Effector memory CD8-positive, alpha-beta T cell (primary cell): ENCODE measurements around the gene UNC119.
A peak's percentile ranks its signal among the peaks of the same experiment; 100 is the strongest.

ENCODE experiments used
- ATAC-seq: fragments of 150-1000 bp; cut with Tn5 transposase; replicated peaks from 2 replicates; pipeline ENCODE4 v1.10.0; 2021; ENCODE audit warnings: mild to moderate bottlenecking, moderate library complexity
- DNase-seq, 3 experiments: peaks; one replicate each; pipeline ENCODE4 v3.0.0; 2021
- H3K27ac Mint-ChIP-seq, 2 donors: one replicate each; pipeline ENCODE4 v1.8.0; 2022; ENCODE audit warnings: mild to moderate bottlenecking in 2 of 2, mixed read lengths in 2 of 2, moderate library complexity in 2 of 2
- H3K27me3 Mint-ChIP-seq, 2 donors: one replicate each; pipeline ENCODE4 v1.8.0; 2022; ENCODE audit warnings: mixed read lengths in 2 of 2
- H3K36me3 Mint-ChIP-seq: one replicate; pipeline ENCODE4 v1.8.0; 2022; ENCODE audit warnings: mild to moderate bottlenecking, moderate library complexity, mixed read lengths; ENCODE audit not compliant: insufficient read depth
- H3K4me1 Mint-ChIP-seq, 2 donors: one replicate each; pipeline ENCODE4 v1.8.0; 2022; ENCODE audit warnings: low read depth in 2 of 2, mixed read lengths in 2 of 2
- H3K4me3 Mint-ChIP-seq, 2 donors: one replicate each; pipeline ENCODE4 v1.8.0; 2022; ENCODE audit warnings: mild to moderate bottlenecking in 2 of 2, mixed read lengths in 2 of 2, moderate library complexity in 2 of 2
- H3K9me3 Mint-ChIP-seq, 2 donors: one replicate each; pipeline ENCODE4 v1.8.0; 2022; ENCODE audit warnings: mixed read lengths in 2 of 2
- total RNA-seq, 9 experiments: gene quantifications; one replicate each; lab custom pipeline; 2026; lab: John Stamatoyannopoulos, UW

Gene UNC119
- 26.1 to 77.3 (median 37.8) reads per million in 9 experiments for total RNA-seq

DNA sequence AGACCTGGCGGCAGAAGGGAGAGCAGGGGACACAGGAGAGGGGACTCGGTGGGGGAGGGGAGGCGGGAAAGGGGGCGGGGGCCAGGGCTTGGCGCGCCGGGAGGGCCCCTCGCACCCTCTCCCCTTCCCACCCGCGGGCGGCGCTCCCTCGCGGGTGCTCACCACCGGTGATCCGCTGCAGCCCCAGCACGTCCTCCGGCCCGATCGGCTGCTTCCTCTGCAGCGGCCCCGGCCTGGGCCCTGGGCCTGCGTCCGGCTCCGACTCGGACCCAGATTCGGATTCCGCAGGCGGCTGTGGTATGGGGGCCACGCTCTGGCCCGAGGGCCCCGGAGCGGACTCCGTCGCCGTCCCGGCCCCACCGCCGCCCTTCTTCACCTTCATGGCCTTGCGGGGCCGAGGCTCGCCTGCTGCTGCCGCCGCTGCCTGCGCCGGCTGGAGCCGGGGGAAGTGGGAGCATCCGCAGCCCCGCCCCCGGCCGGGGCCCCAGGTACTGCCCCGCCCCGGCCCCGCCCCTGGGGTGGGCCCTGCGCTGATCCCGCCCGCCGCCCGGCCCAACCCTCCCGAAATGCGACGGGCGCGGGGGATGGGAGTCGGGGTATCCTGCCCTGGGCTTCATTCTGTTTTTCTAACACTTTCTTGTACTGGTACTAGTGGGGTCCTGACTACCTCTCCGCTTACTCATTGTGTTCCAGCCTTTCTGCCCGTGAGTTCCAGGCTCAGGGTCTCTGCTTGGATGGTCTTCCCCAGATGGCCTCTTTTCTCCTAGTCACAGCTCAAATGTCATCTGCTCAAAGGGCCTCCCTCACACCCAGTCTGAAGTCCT, at the start of gene UNC119:
TSS of gene UNC119 (minus strand) at position 449 of the 824 bp plus-strand sequence. CDS start at position 382, 67 bp downstream.
- peak; percentile 59 to 69 (median 67) for DNase-seq
- no peaks in the 10 kb centered on the region for H3K27me3 Mint-ChIP-seq
- ATAC-seq, result peak; percentile 73
- H3K36me3 Mint-ChIP-seq, result peaks cover 27% of the 10 kb centered on the region
- peak within 1 kb of the TSS; percentile 92 to 95 for H3K27ac Mint-ChIP-seq
- peak within 1 kb of the TSS; percentile 95 to 97 for H3K4me3 Mint-ChIP-seq
- H3K9me3 Mint-ChIP-seq, result no peaks in the 10 kb centered on the region
- peaks cover 47 to 48% of the 10 kb centered on the region in 2 donors for H3K4me1 Mint-ChIP-seq

DNA sequence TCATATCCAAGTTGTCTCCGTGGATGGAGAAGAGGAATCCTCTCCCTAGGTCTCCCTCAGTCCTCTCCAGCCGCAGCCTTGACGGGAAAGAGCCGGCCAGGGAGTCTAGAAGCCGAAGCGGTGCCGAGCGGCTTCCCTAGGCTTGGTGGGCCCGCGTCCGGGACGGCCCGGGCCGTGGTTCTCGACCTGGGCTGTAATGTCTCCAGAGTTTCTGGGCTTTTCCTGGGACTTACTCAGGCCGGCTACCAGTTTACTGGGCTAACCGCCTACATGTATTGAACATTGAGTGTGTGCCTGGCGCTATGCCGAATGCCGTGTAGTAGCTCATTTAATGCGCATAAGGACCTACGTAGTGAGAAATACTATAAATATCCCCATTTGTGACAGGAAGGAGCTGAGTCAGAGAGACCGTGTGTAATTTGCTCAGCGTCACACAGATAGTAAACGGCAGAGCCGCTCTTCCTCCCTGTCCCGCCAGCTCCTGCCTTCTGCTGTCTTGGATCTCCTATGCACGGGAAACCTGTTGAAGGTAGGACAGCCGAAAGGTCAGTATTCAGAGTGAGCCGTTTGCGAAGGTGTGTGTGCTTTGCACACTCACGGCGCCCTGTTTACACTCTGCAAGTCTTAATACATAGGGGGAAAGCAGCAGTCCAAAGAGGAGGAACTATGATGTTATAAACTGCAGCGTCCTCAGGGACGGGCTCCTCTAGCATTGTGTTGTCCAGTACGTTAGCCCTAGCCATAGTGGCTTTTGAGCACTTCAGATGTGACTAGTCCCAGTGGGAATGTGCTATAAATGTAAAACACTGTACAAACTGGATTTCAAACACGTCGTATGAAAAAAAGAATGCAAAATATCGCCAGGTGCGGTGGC, 47.1 kb upstream of the UNC119 start:
- ATAC-seq (peak; percentile 61), DNase-seq (peak in 2 of 3 experiments; percentile 49 to 64)
- Mint-ChIP-seq H3K4me3 (peak overlapping the region; percentile 88 to 93), H3K4me1 (peaks cover 22 to 23% of the 10 kb centered on the region in 2 donors), H3K36me3 (peaks cover 16% of the 10 kb centered on the region), H3K27me3 (no peaks in the 10 kb centered on the region), H3K27ac (peak overlapping the region; percentile 96), H3K9me3 (no peaks in the 10 kb centered on the region)

DNA sequence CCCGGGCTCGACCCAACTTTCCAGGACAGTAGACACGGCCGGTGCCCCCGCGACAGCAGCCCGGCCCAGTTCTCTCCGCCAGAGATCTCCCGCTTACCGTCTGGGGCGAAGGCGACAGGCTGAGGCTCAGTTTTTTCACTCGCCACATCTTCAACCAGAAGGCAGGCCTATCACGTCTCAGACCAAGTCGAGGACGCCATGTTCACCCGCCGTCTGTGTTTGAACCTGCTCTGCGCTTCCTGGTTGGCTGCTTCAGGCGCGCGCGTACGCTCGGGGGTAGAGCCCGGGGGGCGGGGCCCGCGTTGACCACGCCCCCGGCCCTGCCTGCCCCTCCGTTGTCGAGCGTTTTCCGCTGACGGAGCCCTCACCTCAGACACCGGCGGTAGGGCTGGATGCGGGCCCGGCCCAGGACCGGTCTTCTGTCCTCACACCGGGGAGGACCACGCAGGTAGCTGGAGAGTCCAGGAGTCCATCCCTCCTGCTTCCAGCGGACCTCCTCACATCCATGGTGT, 46.4 kb upstream of the UNC119 start, which contains the start of gene SPAG5:
TSS of gene SPAG5 (minus strand) at position 227 of the 512 bp plus-strand sequence. CDS start at position 148, 79 bp downstream.
- Mint-ChIP-seq H3K4me1 (peaks cover 22 to 23% of the 10 kb centered on the region in 2 donors), H3K36me3 (peaks cover 14% of the 10 kb centered on the region), H3K27ac (peak within 1 kb of the TSS; percentile 96), H3K27me3 (no peaks in the 10 kb centered on the region), H3K4me3 (peak within 1 kb of the TSS; percentile 88 to 93), H3K9me3 (no peaks in the 10 kb centered on the region)
- ATAC-seq (peak; percentile 91), DNase-seq (peak; percentile 90 to 96 (median 92))

DNA sequence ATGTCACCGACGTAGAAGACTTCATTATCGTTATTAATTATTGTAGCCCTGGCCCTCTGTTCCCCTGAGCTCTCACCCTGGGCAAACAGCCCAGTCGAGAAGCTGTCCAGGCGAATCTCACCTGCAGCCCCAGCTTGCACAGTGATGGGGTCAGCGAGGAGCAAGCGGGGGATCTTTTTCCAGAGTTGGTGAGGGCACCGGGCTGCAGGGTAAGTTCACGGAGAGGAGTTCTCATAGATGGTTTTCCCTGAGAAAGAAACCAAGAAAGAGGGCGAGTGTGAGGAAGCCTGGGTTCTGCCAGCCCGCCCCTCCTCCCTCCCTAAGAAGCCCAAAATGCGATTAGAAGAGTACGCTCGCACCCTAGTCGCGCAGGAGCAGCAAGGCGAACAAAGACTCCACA, 46.0 kb upstream of the UNC119 start:
- peak overlapping the region; percentile 96 for H3K27ac Mint-ChIP-seq
- no peaks in the 10 kb centered on the region for H3K27me3 Mint-ChIP-seq
- no peak for ATAC-seq
- DNase-seq, result no peak
- peaks cover 22 to 23% of the 10 kb centered on the region in 2 donors for H3K4me1 Mint-ChIP-seq
- peak overlapping the region; percentile 88 to 93 for H3K4me3 Mint-ChIP-seq
- H3K9me3 Mint-ChIP-seq, result no peaks in the 10 kb centered on the region
- H3K36me3 Mint-ChIP-seq, result peaks cover 14% of the 10 kb centered on the region

DNA sequence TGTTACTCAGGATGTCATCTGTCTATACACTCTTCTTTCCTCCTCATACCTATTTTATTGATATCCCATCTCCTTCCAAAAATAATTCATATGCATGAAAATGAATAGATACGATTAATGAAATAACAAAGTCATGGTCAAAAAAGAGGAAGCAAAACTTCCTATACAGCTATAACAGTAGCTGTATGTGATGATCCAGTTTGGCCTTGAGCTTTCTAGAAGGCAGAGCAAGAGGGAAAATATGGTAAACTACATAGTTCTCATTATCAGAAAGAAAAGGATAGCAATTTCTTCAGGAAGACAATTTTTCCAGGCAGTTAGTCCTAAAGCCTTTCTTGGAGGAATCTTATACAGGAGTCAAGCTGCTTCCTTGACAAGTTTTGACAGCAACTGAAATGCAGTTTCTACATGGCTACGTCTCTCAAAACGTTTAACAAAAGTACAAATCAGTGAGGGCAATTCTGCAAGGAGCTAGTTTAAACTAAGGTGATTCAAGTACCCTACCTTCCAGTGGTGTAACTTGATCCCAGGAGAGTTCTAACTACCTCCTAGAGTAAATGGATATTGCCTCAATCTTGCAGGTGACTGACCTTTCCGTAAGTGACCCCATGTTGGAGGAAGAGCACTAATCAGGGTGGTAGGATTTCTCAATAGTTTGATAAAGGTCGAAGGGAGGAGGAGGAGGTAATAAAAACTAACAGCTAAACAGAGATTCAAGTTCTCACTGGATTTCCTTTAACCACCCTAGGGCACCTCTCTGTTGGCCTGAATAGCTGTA, 45.4 kb upstream of the UNC119 start:
- no peak for ATAC-seq
- Mint-ChIP-seq H3K27me3 (no peaks in the 10 kb centered on the region), H3K27ac (peak overlapping the region; percentile 96), H3K36me3 (peaks cover 14% of the 10 kb centered on the region), H3K4me3 (peak overlapping the region; percentile 88 to 93), H3K9me3 (no peaks in the 10 kb centered on the region), H3K4me1 (peaks cover 22 to 23% of the 10 kb centered on the region in 2 donors)
- no peak for DNase-seq

DNA sequence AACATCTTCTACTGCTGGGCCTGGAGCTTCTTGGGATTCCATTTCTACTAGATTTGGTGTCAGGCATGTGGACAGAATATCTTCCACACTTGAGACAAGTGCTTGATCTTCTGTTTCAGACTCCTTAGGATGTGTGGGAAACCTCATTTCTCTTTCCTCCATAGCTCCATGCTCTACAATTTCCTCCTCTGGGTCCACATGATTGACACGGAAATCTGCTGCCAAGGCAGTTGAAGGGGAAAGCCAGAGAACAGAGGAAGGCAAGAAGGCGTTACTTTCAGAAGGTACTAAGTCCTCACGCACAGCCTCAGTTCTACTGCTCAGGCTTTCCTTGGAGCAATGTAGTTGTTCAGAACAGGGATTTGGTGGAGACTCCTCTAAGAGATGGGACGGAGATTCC, 39.8 kb upstream of the UNC119 start:
- no peaks in the 10 kb centered on the region for H3K4me1 Mint-ChIP-seq
- no peaks in the 10 kb centered on the region for H3K36me3 Mint-ChIP-seq
- no peak overlapping the region for H3K27ac Mint-ChIP-seq
- ATAC-seq (no peak), DNase-seq (no peak)
- H3K4me3 Mint-ChIP-seq, result no peak overlapping the region
- H3K27me3 Mint-ChIP-seq, result no peaks in the 10 kb centered on the region
- no peaks in the 10 kb centered on the region for H3K9me3 Mint-ChIP-seq

DNA sequence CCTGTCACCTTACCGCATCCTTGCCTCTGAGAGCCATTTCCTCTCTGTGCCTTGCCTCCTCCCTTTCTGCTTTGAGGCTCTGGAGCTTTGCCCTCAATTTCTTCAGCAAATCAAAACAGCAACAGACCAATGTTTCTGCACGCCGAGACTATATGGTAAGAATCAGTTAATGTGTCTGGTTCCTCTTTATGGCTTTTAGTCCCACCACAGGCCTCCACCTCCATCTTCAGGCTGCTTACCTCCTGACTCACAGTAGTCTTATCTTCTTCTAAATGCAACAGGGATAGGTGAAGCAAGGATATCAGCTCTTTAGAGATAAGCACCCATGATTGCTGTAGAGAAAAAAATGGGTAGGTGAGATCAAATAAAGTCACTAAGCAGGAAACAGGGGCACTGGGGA, 33.4 kb upstream of the UNC119 start:
- Mint-ChIP-seq H3K27ac (no peak overlapping the region), H3K4me1 (no peaks in the 10 kb centered on the region), H3K9me3 (no peaks in the 10 kb centered on the region), H3K27me3 (no peaks in the 10 kb centered on the region), H3K36me3 (no peaks in the 10 kb centered on the region), H3K4me3 (no peak overlapping the region)
- DNase-seq (no peak), ATAC-seq (no peak)

DNA sequence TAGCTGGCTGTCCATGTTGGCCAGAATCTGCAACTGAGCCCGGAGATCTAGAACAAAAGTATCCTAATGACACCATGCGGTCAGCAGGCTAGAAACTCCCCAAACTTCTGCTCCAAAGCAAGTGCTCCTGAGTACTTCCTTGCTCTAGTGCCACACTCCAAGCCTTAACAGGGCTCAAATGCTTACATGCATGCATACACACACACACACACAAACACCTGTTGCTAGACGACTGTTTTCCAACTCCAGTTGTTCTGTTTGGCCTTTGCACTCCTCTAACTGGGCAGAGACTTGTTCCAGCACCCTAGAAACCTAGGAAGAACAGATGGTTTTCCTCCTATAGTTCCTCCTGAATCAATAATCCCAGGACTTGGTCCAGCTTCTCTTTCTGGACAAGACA, 32.0 kb upstream of the UNC119 start:
- Mint-ChIP-seq H3K9me3 (no peaks in the 10 kb centered on the region), H3K36me3 (no peaks in the 10 kb centered on the region), H3K27ac (no peak overlapping the region), H3K27me3 (no peaks in the 10 kb centered on the region), H3K4me3 (no peak overlapping the region), H3K4me1 (no peaks in the 10 kb centered on the region)
- ATAC-seq (no peak), DNase-seq (no peak)

DNA sequence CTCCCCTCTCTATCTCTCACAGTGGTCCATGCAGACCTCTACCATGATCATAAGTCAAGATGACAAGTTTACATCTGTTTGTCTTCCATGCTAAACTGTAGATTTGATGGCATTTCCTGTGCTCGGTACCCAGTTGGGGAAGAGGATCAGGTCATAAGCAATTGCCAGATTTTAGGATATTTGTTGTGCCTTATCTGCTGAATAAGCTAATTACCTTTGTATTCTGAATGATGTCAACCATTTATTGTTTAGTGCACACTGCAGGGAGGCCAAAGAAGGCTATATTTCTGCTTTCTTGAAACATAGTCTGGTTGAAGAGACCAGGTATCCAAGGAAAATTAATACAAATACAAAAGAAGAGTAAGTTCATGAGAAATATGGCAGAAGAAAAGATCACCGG, 30.1 kb upstream of the UNC119 start:
- no peaks in the 10 kb centered on the region for H3K27me3 Mint-ChIP-seq
- no peak overlapping the region for H3K27ac Mint-ChIP-seq
- no peaks in the 10 kb centered on the region for H3K4me1 Mint-ChIP-seq
- H3K4me3 Mint-ChIP-seq, result no peak overlapping the region
- no peaks in the 10 kb centered on the region for H3K36me3 Mint-ChIP-seq
- H3K9me3 Mint-ChIP-seq, result no peaks in the 10 kb centered on the region
- DNase-seq, result no peak
- ATAC-seq, result no peak

DNA sequence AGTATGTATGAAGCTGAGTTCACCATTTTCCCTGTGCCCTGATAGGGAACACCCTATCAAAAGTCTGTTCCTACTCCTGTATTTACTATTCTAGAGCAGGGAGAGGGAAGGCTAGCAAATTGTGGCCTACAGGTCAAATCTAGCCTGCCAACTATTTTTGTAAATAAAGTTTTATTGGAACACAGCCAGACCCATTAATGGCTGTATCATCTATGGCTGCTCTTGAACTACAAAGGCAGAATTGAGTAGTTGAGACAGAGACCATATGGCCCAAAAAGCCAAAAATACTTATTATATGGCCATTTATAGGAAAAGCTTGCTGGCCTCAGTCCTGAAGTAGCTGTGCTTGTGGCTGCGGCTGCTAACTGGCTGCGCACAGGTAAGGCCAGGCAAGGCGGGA, 28.5 kb upstream of the UNC119 start:
- Mint-ChIP-seq H3K9me3 (no peaks in the 10 kb centered on the region), H3K36me3 (peaks cover 4% of the 10 kb centered on the region), H3K27ac (no peak overlapping the region), H3K4me1 (peaks cover 12% of the 10 kb centered on the region in 2 donors), H3K4me3 (no peak overlapping the region), H3K27me3 (no peaks in the 10 kb centered on the region)
- ATAC-seq (no peak), DNase-seq (no peak)

DNA sequence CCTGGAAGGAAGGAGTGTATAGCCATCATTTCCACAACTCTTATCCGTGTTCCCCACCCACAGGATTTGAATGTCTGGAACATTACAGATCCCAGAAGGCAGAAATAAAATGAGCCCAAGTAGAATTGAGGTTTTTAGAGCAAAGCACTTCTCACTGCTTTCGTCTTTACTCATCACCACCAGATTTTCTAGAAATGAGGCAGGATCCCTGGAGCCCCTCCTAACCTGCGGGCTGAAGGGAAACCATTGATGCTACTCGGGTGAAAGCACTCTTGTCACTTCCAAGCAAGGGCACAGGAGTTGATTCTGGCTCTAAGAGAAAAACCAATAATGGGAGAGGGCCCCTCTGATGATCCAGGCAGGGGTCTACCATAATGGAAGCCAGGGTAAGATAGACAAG, 27.1 kb upstream of the UNC119 start:
- H3K9me3 Mint-ChIP-seq, result no peaks in the 10 kb centered on the region
- ATAC-seq (no peak), DNase-seq (no peak)
- no peak overlapping the region for H3K27ac Mint-ChIP-seq
- H3K4me3 Mint-ChIP-seq, result no peak overlapping the region
- peaks cover 4% of the 10 kb centered on the region for H3K36me3 Mint-ChIP-seq
- H3K4me1 Mint-ChIP-seq, result peaks cover 15% of the 10 kb centered on the region in 2 donors
- no peaks in the 10 kb centered on the region for H3K27me3 Mint-ChIP-seq

DNA sequence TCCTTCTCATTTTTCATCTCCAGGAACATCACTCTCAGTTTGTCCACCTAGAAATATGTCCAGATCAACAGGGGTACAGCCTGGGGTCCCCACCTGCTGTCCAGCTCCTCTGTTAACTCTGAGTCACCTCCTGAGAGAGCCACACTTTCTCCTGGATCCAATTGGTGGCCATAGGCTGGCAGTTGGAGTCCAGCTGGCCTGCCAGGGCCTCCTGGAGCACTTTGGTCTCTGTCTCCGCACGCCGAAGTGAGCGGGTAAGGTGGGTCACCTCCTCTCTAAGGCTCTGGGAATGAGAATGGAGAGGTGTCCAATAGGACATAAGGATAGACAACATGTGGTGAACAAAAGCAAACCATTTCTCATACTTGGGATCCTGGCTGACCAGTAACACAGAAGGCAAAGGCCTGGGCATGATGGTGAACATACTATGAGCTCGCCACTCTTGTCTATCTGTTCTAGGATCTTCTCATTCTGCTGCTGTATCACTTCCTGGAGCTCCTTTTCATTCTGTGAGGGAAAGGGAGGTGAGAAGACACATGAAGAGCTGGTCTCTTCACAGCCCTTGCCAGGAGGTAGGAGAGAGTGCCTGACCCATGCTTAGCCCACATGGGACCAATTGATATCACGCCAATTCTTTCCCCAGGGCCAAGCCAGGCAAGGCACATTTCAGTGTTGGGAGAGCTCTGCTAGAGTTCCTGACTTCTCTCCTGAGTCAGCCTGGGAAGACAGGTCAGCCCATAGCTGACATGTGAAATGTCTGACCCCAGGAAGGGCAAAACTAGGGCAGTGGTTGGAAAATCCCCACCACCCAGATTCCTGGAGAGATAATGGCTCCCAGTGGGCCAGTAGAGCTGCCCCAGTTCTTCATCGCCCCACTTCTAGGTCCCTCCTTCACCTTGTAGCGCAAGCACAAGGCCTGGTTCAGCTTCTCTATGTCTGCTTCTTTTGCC, 26.1 kb upstream of the UNC119 start:
- no peak overlapping the region for H3K27ac Mint-ChIP-seq
- no peak overlapping the region for H3K4me3 Mint-ChIP-seq
- ATAC-seq (no peak), DNase-seq (no peak)
- no peaks in the 10 kb centered on the region for H3K27me3 Mint-ChIP-seq
- no peaks in the 10 kb centered on the region for H3K9me3 Mint-ChIP-seq
- H3K4me1 Mint-ChIP-seq, result peaks cover 15% of the 10 kb centered on the region in 2 donors
- H3K36me3 Mint-ChIP-seq, result peaks cover 4% of the 10 kb centered on the region
